Endothelial cell of umbilical vein (primary cell): ENCODE results near the gene XNDC1N. TPM values are rescaled to one million over a fixed set of nuclear protein-coding genes. Genes with fewer than 3 reads are reported as not detected.

Source experiments
- BruUV-seq: library from RNA; stranded (reverse); fragments of 400-500 nt; replicated peaks from 2 replicates; lab custom pipeline; 2021; lab: Mats Ljungman, UMichigan
- CTCF ChIA-PET: fragments of 300-600, 350-600 bp; sonication (Branson Sonifier 250); formaldehyde crosslinking; loops from one replicate; lab custom pipeline; 2021; ENCODE audit warnings: antibody characterized with exemption, inconsistent platforms; lab: Charles Lee
- POLR2A ChIA-PET: fragments of 300-600, 350-600 bp; sonication (Branson Sonifier 250); formaldehyde crosslinking; loops from one replicate; lab custom pipeline; 2021; ENCODE audit warnings: antibody characterized with exemption, inconsistent platforms; lab: Charles Lee
- DNase-seq: peaks from one replicate; pipeline ENCODE4 v3.0.0-alpha.2; 2011; ENCODE audit warnings: low read depth, low spot score
- FAIRE-seq: peaks from 2 replicates; lab custom pipeline; 2011; peaks lifted over from hg19 to GRCh38; lab: Jason Lieb, UNC
- H2AFZ ChIP-seq: 2 replicates; pipeline ENCODE4 v1.6.0; 2012; ENCODE audit warnings: low read depth, low read length, control low read depth, inconsistent platforms
- H3K27ac ChIP-seq: 2 replicates; pipeline ENCODE4 v1.5.1; 2011; ENCODE audit warnings: low read depth, mild to moderate bottlenecking, control low read depth, low read length, moderate library complexity; ENCODE audit not compliant: insufficient read depth
- H3K27me3 ChIP-seq, 2 experiments: 2 replicates each; pipeline versions ENCODE4 v1.6.0 to v1.6.1; 2011; ENCODE audit warnings: low read length in 2 of 2, mixed read lengths in 1 of 2; ENCODE audit not compliant: control insufficient read depth in 2 of 2, insufficient read depth in 2 of 2
- H3K36me3 ChIP-seq, 2 experiments: 2 replicates in 1 of 2; 3 replicates in 1 of 2; pipeline ENCODE4 v1.5.1; 2011; ENCODE audit warnings: low read length in 2 of 2, mild to moderate bottlenecking in 1 of 2, moderate library complexity in 1 of 2; ENCODE audit not compliant: control insufficient read depth in 2 of 2, insufficient read depth in 2 of 2; ENCODE audit errors: extremely low read depth in 1 of 2
- H3K4me1 ChIP-seq: 3 replicates; pipeline ENCODE4 v1.5.1; 2011; ENCODE audit warnings: mild to moderate bottlenecking, low read length; ENCODE audit not compliant: control insufficient read depth, insufficient read depth; ENCODE audit errors: extremely low read depth
- H3K4me2 ChIP-seq: 2 replicates; pipeline ENCODE4 v1.6.1; 2011; ENCODE audit warnings: low read length, control low read depth, mixed read lengths; ENCODE audit not compliant: insufficient read depth
- H3K4me3 ChIP-seq, 3 experiments: fragments of 200-600 bp in 1 of 3; sonication (generic), shearing (Covaris generic) in 1 of 3; replicated peaks in 1 of 3; 2 replicates each; pipeline ENCODE4 v1.5.1; 2011 to 2016; ENCODE audit warnings: control low read depth in 3 of 3, low read length in 3 of 3, mild to moderate bottlenecking in 2 of 3, inconsistent platforms in 1 of 3, low read depth in 1 of 3, moderate library complexity in 1 of 3; ENCODE audit not compliant: insufficient read depth in 1 of 3
- H3K79me2 ChIP-seq: 2 replicates; pipeline ENCODE4 v1.6.0; 2012; ENCODE audit warnings: low read length, inconsistent platforms; ENCODE audit not compliant: control insufficient read depth, insufficient read depth
- H3K9ac ChIP-seq: replicated peaks from 2 replicates; pipeline ENCODE3; 2011; ENCODE audit warnings: low read length, control low read depth; ENCODE audit not compliant: insufficient read depth; ENCODE audit errors: extremely low read depth
- H3K9me1 ChIP-seq: replicated peaks from 3 replicates; pipeline ENCODE4 v1.6.0; 2011; ENCODE audit warnings: mild to moderate bottlenecking, low read length; ENCODE audit not compliant: control insufficient read depth, insufficient read depth; ENCODE audit errors: extremely low read depth
- H3K9me3 ChIP-seq: replicated peaks from 2 replicates; pipeline ENCODE4 v1.5.1; 2012; ENCODE audit warnings: low read length, inconsistent platforms; ENCODE audit not compliant: control insufficient read depth, insufficient read depth
- H4K20me1 ChIP-seq: replicated peaks from 2 replicates; pipeline ENCODE3; 2011; ENCODE audit warnings: mild to moderate bottlenecking, low read length; ENCODE audit not compliant: control insufficient read depth, insufficient read depth; ENCODE audit errors: extremely low read depth
- EZH2 ChIP-seq: IDR thresholded peaks from 2 replicates; pipeline ENCODE4 v1.6.1; 2012; ENCODE audit warnings: borderline replicate concordance, low read depth, mild to moderate bottlenecking, moderate library complexity, low read length, inconsistent platforms; ENCODE audit not compliant: severe bottlenecking
- FOS ChIP-seq: IDR thresholded peaks from 2 replicates; pipeline ENCODE4 v1.6.1; 2011; ENCODE audit warnings: mild to moderate bottlenecking, low read length, moderate library complexity, borderline replicate concordance; ENCODE audit not compliant: insufficient read depth
- GATA2 ChIP-seq: IDR thresholded peaks from 2 replicates; pipeline ENCODE4 v1.7.0; 2011; ENCODE audit warnings: low read depth, mild to moderate bottlenecking, moderate library complexity, mixed read lengths, low read length; ENCODE audit not compliant: insufficient read length, insufficient read depth
- JUN ChIP-seq: IDR thresholded peaks from 2 replicates; pipeline ENCODE4 v1.6.1; 2011; ENCODE audit warnings: borderline replicate concordance, low read depth; ENCODE audit not compliant: insufficient read length, insufficient read depth
- MAX ChIP-seq: IDR thresholded peaks from 2 replicates; pipeline ENCODE4 v1.6.1; 2011; ENCODE audit not compliant: insufficient read depth, insufficient read length
- MYC ChIP-seq: IDR thresholded peaks from one replicate; pipeline ENCODE4 v1.6.1; 2011; ENCODE audit warnings: mild to moderate bottlenecking, low read depth, low read length
- POLR2A ChIP-seq: IDR thresholded peaks from 2 replicates; pipeline ENCODE4 v1.6.1; 2012; ENCODE audit warnings: low read depth, mild to moderate bottlenecking, control low read depth, low read length
- POLR2AphosphoS5 ChIP-seq: IDR thresholded peaks from 2 replicates; pipeline ENCODE4 v1.6.1; 2012; ENCODE audit warnings: low read depth, mild to moderate bottlenecking, control low read depth, low read length, moderate library complexity; ENCODE audit not compliant: insufficient read depth
- dilution Hi-C: fragments of 300-500 bp; cut with MboI; formaldehyde crosslinking; loops from one replicate; pipeline ENCODE4 v1.15.0; 2019; ENCODE audit warnings: low sequenced_read_pairs; ENCODE audit not compliant: extremely low pct_ligation_motif_present
- intact Hi-C: fragments of 100-400 bp; cut with micrococcal nuclease; formaldehyde crosslinking; loops from one replicate; pipeline ENCODE4 v1.10.0; 2022
- polyA plus RNA-seq, 4 experiments: library from polyadenylated mRNA; depleted of rRNA in 3 of 4; stranded (reverse) in 3 of 4; unstranded in 1 of 4; fragments of >200 nt; gene quantifications; 2 replicates each; pipeline versions ENCODE4 v1.2.1 to v1.2.3, GENCODE V29; 2011 to 2012; ENCODE audit warnings: missing spikeins in 1 of 4
- total RNA-seq: library from RNA; stranded (reverse); gene quantifications from 2 replicates; pipeline ENCODE4 v1.2.3, GENCODE V29; 2021
- TF ChIP-seq, protein P1 (sequence below), 2 donors: IDR thresholded peaks; 1 replicate in 1 of 2; 2 replicates in 1 of 2; pipeline ENCODE4 v1.5.1; 2011; ENCODE audit warnings: low read length in 2 of 2, mild to moderate bottlenecking in 2 of 2, moderate library complexity in 2 of 2, control low read depth in 1 of 2, inconsistent platforms in 1 of 2, low read depth in 1 of 2; ENCODE audit not compliant: insufficient read depth in 1 of 2; ENCODE audit errors: extremely low read depth in 1 of 2

XNDC1N gene
- total and polyA plus RNA-seq, 2 donors (not counting 3 experiments of a cell fraction or from before 2014, with no cell fraction given): 3.5 to 9.0 TPM

GRCh38 chr11:71962428-71963038 lies 34.1 kb upstream of the XNDC1N start:
- H3K27me3 ChIP-seq: no peaks in the 10 kb centered on the region
- H3K36me3 ChIP-seq: peaks cover 8 to 15% of the 10 kb centered on the region in 2 experiments
- no peaks in the 10 kb centered on the region for H3K9me3 ChIP-seq
- H3K9ac ChIP-seq: peak overlapping the region; percentile 31
- no peak overlapping the region for H2AFZ ChIP-seq
- intact Hi-C loops (loop anchor here (2.0 kb wide), 1 partner anchor 18 kb away; no protein-coding TSS in a partner anchor), dilution Hi-C loops (no loop called here)
- POLR2A ChIA-PET: no interaction called here
- DNase-seq: peak; percentile 76
- peak overlapping the region; percentile 70 for H3K27ac ChIP-seq
- H3K4me2 ChIP-seq: peak overlapping the region; percentile 74
- no peaks in the 10 kb centered on the region for H3K9me1 ChIP-seq
- peak; percentile 59 for FAIRE-seq
- BruUV-seq: no TSS peak
- TF ChIP-seq FOS: peak; percentile 57
- no peak for TF ChIP-seq GATA2
- no peak overlapping the region for H3K4me3 ChIP-seq
- no peaks in the 10 kb centered on the region for H4K20me1 ChIP-seq
- CTCF ChIA-PET: interaction anchor here (0.5 to 1.3 kb wide), 9 partner anchors 15 to 98 kb away, joined by 3 to 6 read pairs (median 3); partner anchors contain the start of genes RNF121 and XNDC1N
- peaks cover 64% of the 10 kb centered on the region for H3K79me2 ChIP-seq
- H3K4me1 ChIP-seq: peaks cover 20% of the 10 kb centered on the region

DNA sequence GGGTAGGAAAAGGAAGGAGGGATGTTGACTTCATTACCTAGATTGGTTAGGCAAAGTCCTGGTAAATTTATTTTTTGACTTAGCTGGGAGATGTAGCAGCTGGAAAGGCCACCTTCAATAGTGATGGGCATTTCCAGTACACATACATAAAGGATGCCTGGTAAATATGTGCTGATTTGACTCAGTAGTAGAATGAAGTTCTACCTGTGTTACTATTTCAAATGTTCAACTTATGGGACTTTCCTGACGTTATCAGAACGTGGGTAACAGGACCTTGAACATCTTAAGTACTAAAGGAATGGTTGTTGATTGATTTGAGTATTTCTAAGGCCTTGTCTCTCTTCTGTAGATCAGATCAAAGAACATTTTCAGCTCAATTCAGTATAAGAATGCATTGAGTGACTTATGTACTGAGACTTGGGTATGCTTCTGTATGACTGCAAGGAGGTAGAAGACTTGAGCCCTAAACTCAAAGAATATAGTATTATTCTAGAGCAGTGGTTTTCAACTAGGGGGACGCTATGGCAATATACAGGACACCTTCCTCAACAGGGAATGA lies 27.6 kb upstream of the XNDC1N start:
- TF ChIP-seq, protein P1, sequence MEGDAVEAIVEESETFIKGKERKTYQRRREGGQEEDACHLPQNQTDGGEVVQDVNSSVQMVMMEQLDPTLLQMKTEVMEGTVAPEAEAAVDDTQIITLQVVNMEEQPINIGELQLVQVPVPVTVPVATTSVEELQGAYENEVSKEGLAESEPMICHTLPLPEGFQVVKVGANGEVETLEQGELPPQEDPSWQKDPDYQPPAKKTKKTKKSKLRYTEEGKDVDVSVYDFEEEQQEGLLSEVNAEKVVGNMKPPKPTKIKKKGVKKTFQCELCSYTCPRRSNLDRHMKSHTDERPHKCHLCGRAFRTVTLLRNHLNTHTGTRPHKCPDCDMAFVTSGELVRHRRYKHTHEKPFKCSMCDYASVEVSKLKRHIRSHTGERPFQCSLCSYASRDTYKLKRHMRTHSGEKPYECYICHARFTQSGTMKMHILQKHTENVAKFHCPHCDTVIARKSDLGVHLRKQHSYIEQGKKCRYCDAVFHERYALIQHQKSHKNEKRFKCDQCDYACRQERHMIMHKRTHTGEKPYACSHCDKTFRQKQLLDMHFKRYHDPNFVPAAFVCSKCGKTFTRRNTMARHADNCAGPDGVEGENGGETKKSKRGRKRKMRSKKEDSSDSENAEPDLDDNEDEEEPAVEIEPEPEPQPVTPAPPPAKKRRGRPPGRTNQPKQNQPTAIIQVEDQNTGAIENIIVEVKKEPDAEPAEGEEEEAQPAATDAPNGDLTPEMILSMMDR (IDR thresholded peaks at IDR 0.05; ENCODE audit: extremely low read depth in 1 of 2, insufficient read depth in 1 of 2, low read depth in 1 of 2, low read length in 2 of 2): no peak
- TF ChIP-seq MAX (no peak), MYC (no peak), GATA2 (no peak), JUN (no peak), EZH2 (no peak), POLR2AphosphoS5 (no peak), POLR2A (no peak), FOS (no peak)
- H3K27me3 ChIP-seq: no peaks in the 10 kb centered on the region
- peaks cover 93% of the 10 kb centered on the region for H3K79me2 ChIP-seq
- FAIRE-seq: no peak
- H3K9me1 ChIP-seq: no peaks in the 10 kb centered on the region
- no peak for DNase-seq
- no TSS peak for BruUV-seq
- H4K20me1 ChIP-seq: no peaks in the 10 kb centered on the region
- no peak overlapping the region for H3K4me2 ChIP-seq
- ChIA-PET CTCF (interaction anchor here (1.0 to 1.4 kb wide), 2 partner anchors 14 to 21 kb away, joined by 3 to 6 read pairs; no protein-coding TSS in a partner anchor), POLR2A (no interaction called here)
- no peak overlapping the region for H3K9ac ChIP-seq
- H3K27ac ChIP-seq: no peak overlapping the region
- dilution Hi-C loops: no loop called here
- intact Hi-C loops: no loop called here
- no peak overlapping the region for H2AFZ ChIP-seq
- H3K36me3 ChIP-seq: peaks cover 5 to 8% of the 10 kb centered on the region in 2 experiments
- no peaks in the 10 kb centered on the region for H3K9me3 ChIP-seq
- no peaks in the 10 kb centered on the region for H3K4me1 ChIP-seq
- H3K4me3 ChIP-seq: no peak overlapping the region
